ENCODE data around the gene TK2.

Gene TK2

DNA sequence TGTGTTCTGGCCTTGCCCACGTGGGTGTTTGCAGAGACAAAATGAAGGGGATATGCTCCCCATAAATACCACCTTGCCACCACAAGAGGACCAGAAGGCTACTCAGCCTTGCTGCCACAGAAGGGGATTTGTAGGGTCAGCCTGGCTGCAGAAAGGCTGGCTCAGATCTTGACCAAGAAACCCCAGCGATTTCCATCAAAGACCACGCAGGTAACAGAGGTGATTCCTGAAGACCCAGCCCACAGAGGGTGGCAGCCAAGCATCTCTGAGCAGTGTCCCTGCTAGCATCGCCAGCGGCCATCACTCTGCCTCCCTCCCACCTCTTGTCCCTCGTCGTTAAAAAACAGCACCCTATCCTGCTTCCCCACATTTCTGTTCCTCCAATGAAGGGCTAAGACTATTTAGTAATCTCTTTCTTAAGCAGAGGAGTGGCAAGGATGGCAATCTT is 68.0 kb downstream of the TK2 start:
- peaks cover 9% of the 10 kb centered on the region for H3K4me1 ChIP-seq (ENCODE audit: insufficient read depth, low read length)
- no peaks in the 10 kb centered on the region for H3K9me3 ChIP-seq (ENCODE audit: low read length)
- no peak overlapping the region for H3K4me3 ChIP-seq (ENCODE audit: low read length)
- no peak overlapping the region for H2AFZ ChIP-seq (ENCODE audit: low read depth, low read length)
- no peaks in the 10 kb centered on the region for H3K36me3 ChIP-seq (ENCODE audit: insufficient read depth, low read length)
- H3K27me3 ChIP-seq (ENCODE audit: insufficient read depth, low read length) = no peaks in the 10 kb centered on the region

DNA sequence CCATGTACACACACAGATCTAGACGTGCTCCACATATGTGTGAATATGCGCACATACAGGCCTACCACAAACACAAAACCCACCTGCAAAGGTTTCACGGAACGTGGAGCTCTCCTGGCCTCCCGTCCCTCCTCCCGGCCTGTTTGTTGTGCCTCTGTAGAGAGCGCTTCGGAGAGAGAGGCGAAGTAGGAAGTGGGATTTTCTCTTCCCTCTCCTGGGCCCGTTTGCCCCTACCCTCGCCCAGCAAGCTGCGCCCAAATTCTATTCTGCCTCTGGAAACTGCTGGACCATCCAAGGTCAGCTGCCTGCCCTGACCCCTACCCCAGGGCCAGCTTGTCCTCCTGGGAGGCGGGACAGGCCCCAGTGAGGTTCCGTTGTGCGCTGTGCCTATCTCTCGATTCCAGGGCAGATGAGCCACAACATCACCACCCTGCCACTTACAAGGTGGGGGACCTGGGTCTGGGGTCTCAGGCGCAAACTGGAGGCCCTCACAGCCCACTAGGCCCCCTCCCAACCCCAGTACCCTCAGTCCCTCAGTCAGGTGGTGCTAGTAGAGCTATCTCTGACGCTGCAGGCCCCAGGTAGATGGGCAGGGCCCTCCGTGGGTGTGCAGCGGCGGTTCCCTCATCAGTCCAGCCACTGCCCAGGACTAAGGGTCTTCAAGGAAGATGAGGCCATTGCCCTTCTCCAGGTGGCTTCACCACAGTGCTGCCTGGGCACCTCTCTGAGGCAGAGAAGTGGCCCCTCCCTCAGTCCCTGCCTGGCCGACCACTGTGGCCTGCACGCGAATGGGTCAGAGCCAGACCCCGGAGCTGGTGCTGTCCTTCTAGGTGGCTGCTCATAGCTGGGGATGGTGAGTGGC is 68.6 kb downstream of the TK2 start:
- no peaks in the 10 kb centered on the region for H3K27me3 ChIP-seq (ENCODE audit: insufficient read depth, low read length)
- H3K4me3 ChIP-seq (ENCODE audit: low read length) = no peak overlapping the region
- no peaks in the 10 kb centered on the region for H3K36me3 ChIP-seq (ENCODE audit: insufficient read depth, low read length)
- peaks cover 3% of the 10 kb centered on the region for H3K4me1 ChIP-seq (ENCODE audit: insufficient read depth, low read length)
- no peak overlapping the region for H2AFZ ChIP-seq (ENCODE audit: low read depth, low read length)
- H3K9me3 ChIP-seq (ENCODE audit: low read length) = no peaks in the 10 kb centered on the region

DNA sequence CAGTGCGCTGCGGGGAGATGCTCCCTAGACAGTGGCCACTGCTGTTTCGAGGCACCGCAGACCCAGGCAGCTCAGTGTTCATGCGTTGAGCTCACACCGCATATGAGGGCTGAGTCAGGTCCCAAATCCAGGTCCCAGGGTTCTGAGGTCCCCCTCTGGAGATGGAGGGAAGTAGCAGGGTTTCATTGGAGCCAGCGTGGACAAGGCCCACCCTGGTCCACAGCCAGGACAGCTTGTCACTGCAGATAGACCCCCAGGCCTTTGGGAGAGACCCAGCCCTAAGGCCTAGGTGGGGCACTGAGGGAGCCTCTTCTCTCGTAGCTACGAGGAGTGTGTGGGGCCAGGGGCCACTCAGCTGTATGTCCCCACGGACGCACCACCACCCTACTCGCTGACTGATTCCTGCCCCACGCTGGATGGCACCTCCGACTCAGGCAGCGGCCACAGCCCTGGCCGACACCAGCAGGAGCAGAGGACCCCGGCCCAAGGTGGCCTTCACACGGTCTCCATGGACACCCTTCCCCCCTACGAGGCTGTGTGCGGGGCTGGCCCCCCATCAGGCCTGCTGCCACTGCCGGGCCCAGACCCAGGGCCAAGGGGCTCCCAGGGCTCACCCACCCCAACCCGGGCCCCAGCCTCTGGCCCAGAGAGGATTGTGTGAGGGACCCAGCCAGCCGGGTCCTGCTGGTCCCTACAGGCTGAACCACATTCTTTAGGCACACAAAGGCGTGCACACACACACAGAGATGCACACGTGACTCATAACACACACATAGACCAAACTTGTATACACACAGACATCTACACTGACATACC is 69.4 kb downstream of the TK2 start:
- no peak overlapping the region for H3K4me3 ChIP-seq (ENCODE audit: low read length)
- no peak overlapping the region for H2AFZ ChIP-seq (ENCODE audit: low read depth, low read length)
- no peaks in the 10 kb centered on the region for H3K9me3 ChIP-seq (ENCODE audit: low read length)
- no peaks in the 10 kb centered on the region for H3K36me3 ChIP-seq (ENCODE audit: insufficient read depth, low read length)
- H3K4me1 ChIP-seq (ENCODE audit: insufficient read depth, low read length) = no peaks in the 10 kb centered on the region
- H3K27me3 ChIP-seq (ENCODE audit: insufficient read depth, low read length) = no peaks in the 10 kb centered on the region

DNA sequence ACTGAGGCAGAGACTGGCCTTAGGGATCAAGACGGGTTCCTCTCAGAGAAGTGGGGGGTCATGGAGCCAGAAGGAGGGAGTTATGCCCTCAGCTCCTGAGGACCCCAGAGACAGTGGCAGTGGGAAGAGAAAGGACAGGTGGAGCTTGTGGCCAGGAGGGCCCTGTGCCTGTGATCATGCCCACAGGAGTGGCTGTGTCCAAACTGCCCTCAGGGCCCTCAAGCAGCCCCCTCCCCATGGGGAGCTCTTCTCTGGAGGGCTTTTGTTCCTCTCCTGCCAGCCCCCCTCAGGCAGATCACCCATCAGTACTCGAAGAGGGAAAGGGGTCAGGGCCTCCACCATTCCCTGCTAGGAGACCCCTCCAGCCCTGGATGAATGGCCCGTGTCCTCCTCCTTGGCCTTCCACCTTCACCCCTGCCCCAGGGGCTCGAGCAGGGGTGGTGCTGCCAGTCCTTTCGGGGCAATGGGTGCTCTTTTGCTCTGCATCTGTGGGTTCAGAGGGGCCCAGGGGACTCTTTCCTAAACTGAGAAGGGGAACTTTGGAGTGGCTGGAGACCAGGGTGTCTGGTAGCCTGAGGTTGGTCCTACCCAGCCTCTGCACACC is 70.2 kb downstream of the TK2 start:
- H3K4me1 ChIP-seq (ENCODE audit: insufficient read depth, low read length) = no peaks in the 10 kb centered on the region
- H3K9me3 ChIP-seq (ENCODE audit: low read length) = no peaks in the 10 kb centered on the region
- no peak overlapping the region for H3K4me3 ChIP-seq (ENCODE audit: low read length)
- H3K36me3 ChIP-seq (ENCODE audit: insufficient read depth, low read length) = no peaks in the 10 kb centered on the region
- H3K27me3 ChIP-seq (ENCODE audit: insufficient read depth, low read length) = no peaks in the 10 kb centered on the region
- H2AFZ ChIP-seq (ENCODE audit: low read depth, low read length) = no peak overlapping the region

DNA sequence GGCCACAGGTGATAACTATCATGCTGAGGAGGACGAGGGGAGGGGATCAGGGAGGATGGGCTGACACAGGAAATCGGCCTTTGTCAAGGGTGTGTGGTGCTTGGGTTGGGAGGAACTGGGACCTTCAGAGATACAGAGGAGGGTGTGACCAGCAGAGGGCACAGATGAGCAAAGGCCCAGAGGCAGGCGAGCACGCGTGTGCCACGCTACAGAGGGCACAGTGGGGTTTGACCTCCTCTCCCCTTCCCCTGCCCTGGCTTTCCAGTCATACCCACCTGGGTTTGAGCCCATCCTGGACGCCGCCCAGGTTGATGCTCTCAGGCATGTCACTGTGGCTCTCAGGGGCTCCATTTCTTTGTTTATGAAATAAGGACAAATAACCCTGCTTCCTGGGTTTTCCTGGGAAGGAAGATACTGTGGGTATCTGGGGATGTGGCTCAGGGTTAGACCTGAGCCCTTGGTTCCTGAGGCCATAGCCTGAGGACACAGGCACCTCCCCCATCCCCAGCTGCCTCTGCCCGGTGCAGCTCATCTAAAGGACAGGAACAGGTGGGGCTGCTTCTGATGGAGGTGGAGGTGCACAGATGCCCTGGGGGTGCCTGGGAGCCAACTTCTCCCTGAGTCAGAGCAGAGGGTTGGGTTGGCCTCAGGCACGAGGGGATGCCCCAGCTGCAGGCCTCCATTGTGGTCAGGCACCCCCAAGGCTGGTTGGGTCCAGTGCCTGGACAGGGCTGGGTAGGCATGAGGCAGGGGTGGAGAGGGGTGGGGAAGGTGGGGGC is 71.0 kb downstream of the TK2 start:
- Histone ChIP-seq H3K4me1 (ENCODE audit: insufficient read depth, low read length) (no peaks in the 10 kb centered on the region), H3K27me3 (ENCODE audit: insufficient read depth, low read length) (no peaks in the 10 kb centered on the region), H3K9me3 (ENCODE audit: low read length) (no peaks in the 10 kb centered on the region), H3K36me3 (ENCODE audit: insufficient read depth, low read length) (no peaks in the 10 kb centered on the region), H2AFZ (ENCODE audit: low read depth, low read length) (no peak overlapping the region), H3K4me3 (ENCODE audit: low read length) (no peak overlapping the region)

DNA sequence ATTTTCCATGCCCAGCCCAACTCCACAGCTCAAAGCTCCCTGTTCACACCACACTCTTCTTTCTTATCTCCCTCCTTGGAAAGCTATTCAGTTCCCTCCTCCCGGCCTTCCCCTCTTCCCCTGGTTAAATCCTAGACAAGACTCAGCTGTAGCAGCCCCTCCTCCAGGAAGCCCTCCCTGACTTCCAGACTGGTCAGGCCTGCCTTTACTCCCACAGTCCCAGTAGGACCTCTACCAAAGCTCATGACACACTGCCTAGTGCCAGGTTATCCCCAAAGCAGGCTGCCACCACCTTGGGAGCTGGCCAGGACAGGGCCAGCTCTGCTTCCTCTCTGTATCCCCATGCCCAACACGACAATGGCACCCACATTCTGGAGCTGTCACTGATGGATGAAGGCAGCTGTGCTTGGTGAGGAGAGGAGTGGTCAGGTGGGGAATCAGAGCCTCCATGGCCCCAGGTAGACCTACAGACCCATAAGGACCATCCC is 72.8 kb downstream of the TK2 start:
- Histone ChIP-seq H3K36me3 (ENCODE audit: insufficient read depth, low read length) (no peaks in the 10 kb centered on the region), H3K4me3 (ENCODE audit: low read length) (no peak overlapping the region)

DNA sequence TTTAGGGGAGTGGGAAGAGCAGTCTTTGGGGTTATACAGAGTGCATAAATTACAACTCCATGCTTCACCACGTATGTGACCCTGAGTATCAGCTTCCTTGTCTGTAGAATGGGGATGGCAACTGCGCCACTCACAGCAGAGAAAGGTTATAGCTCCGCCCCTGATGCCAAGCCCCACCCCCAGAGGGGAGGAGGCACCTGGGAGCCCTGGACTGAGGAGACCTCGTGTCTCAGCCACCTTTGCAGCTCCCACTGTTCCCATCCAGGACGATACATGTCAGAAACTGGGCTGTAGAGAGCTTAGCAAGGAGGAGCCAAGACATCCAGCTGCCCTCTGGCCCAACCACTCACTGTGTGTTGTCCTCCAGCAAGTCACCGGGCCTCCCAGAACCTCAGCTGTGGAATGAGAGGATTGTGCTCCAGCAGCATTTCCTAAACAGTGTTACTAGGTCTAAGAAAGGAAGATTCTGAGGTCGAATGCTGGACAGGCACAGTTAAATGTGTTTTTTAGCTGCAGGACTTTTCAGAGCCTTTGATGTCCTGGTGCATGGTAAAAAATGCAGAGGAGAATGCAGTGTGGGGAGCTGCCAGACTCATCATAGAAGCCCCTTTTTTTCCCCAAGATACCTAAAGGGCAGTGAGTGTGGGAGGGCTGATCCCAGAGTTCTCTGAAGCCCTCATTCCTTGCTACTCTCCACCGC is 73.4 kb downstream of the TK2 start:
- no peak overlapping the region for H3K4me3 ChIP-seq (ENCODE audit: low read length)
- no peaks in the 10 kb centered on the region for H3K9me3 ChIP-seq (ENCODE audit: low read length)
- H3K36me3 ChIP-seq (ENCODE audit: insufficient read depth, low read length) = no peaks in the 10 kb centered on the region
- H2AFZ ChIP-seq (ENCODE audit: low read depth, low read length) = no peak overlapping the region
- no peaks in the 10 kb centered on the region for H3K27me3 ChIP-seq (ENCODE audit: insufficient read depth, low read length)
- H3K4me1 ChIP-seq (ENCODE audit: insufficient read depth, low read length) = no peaks in the 10 kb centered on the region

More for the DNA sequence above, 72.8 kb downstream of the TK2 start:
- Histone ChIP-seq H3K4me1 (ENCODE audit: insufficient read depth, low read length) (no peaks in the 10 kb centered on the region), H2AFZ (ENCODE audit: low read depth, low read length) (no peak overlapping the region), H3K27me3 (ENCODE audit: insufficient read depth, low read length) (no peaks in the 10 kb centered on the region), H3K9me3 (ENCODE audit: low read length) (no peaks in the 10 kb centered on the region)

DNA sequence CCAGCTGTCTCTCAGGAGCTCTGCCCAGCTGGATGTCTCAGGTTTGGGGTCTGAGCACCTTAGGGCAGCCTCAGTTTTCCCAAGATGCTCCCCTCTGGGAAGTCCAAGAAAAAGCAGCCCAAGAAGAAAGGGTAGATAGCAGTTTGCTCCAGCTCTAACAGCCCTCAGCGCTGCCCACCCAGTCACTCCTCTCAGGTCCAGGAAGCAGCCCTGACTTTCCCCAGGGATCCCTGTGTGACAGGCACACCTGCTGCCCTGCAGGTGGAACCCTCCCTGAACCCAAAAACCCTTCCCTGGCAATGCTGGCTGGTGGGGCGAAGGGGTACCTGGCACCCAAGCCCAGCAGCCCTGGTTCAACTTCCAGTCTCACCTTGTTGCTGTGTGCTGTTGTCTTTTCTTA is 74.7 kb downstream of the TK2 start:
- Histone ChIP-seq H3K27me3 (ENCODE audit: insufficient read depth, low read length) (no peaks in the 10 kb centered on the region), H3K4me1 (ENCODE audit: insufficient read depth, low read length) (no peaks in the 10 kb centered on the region), H3K4me3 (ENCODE audit: low read length) (no peak overlapping the region), H2AFZ (ENCODE audit: low read depth, low read length) (no peak overlapping the region), H3K36me3 (ENCODE audit: insufficient read depth, low read length) (no peaks in the 10 kb centered on the region), H3K9me3 (ENCODE audit: low read length) (no peaks in the 10 kb centered on the region)

DNA sequence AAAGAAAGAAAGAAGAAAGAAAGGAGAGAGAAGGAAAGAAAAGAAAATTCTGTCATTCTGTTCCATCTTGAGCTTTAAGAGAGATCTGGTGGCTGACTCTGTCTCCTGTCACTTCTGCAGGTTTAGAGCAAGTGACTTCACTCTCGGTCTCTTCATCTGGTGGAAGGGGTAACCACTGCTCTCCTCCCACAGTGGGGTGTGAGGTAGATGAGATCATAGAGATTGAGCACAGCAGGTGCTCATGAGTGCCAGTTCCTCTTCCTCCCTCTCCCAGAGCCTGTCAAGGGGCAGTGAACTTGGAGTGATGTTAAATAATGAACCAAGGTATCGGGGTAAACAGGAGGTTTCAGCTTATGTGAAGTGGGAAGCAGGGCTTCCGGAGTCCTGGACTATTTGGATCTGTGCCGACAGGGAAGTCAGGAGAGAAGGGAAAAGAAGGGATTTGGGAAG is 75.1 kb downstream of the TK2 start:
- Histone ChIP-seq H3K4me1 (ENCODE audit: insufficient read depth, low read length) (no peaks in the 10 kb centered on the region), H2AFZ (ENCODE audit: low read depth, low read length) (no peak overlapping the region), H3K4me3 (ENCODE audit: low read length) (no peak overlapping the region), H3K36me3 (ENCODE audit: insufficient read depth, low read length) (no peaks in the 10 kb centered on the region), H3K9me3 (ENCODE audit: low read length) (no peaks in the 10 kb centered on the region), H3K27me3 (ENCODE audit: insufficient read depth, low read length) (no peaks in the 10 kb centered on the region)

DNA sequence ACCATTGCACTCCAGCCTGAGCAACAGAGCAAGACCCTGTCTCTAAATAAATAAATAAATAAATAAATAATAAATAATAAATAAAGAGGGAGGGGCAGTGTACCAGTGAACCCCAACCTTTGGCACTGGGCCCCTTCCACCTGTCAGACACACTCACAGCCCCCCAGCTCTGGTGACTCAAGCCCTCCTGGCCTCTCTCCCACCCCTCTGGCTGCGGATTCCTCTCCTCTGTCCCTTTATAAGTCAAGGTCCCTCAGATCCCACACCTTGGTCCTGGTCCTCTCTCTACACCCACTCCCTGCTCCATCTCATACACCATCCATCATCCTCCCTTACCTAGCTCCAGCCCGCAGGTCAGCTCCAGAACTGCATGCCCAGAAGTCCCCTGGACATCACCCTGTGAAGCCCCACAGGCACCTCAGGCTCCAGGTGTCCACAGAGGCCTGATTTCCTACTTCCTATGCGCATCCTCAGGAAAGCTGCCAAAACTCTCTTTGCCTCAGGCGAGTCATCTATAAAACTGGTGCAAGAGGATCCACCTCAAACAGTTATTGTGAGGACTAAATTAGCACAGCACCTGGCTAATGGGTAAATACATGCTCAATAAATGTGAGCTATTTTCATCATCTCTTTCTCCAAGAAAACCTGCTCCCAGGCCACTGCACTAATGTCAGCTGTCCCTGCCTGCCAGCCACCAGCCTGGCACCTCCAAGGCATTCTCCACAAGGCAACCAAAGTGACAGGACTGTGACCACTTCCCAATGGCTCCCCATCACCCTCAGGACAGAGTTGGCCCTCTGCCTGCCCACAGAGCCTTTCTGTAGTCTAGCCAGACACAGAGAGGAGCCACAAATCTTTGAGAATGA is 76.0 kb downstream of the TK2 start:
- Histone ChIP-seq H3K4me3 (ENCODE audit: low read length) (no peak overlapping the region), H3K27me3 (ENCODE audit: insufficient read depth, low read length) (no peaks in the 10 kb centered on the region), H3K4me1 (ENCODE audit: insufficient read depth, low read length) (no peaks in the 10 kb centered on the region), H3K9me3 (ENCODE audit: low read length) (no peaks in the 10 kb centered on the region), H2AFZ (ENCODE audit: low read depth, low read length) (no peak overlapping the region), H3K36me3 (ENCODE audit: insufficient read depth, low read length) (no peaks in the 10 kb centered on the region)

DNA sequence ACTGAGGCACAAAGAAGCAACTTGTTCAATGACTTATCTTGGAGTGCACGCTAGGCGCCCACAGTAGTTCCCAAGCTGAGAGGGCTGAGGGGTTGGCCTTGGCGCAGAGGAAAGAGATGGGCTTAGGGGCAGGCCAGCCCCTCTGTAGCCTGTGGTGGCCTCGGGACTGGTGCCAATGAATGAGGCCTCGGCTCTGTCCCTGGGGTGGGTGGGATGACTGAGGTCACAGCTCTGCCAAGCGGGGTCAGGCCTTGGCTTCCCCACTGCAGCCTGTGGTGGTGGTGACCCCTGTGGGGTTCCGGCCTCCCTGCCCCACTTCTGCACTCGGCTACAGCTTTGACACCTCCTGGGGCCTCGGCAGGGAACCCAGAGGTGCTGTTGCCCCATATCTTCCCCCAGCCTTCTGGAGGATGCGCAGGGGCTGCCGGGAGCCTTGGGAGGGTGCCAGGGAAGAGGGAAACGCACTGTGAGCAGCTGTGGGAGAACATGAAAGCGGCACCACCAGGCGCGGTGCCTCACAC is 76.8 kb downstream of the TK2 start:
- H3K4me3 ChIP-seq (ENCODE audit: low read length) = no peak overlapping the region
- H2AFZ ChIP-seq (ENCODE audit: low read depth, low read length) = no peak overlapping the region
- no peaks in the 10 kb centered on the region for H3K9me3 ChIP-seq (ENCODE audit: low read length)
- H3K36me3 ChIP-seq (ENCODE audit: insufficient read depth, low read length) = no peaks in the 10 kb centered on the region
- no peaks in the 10 kb centered on the region for H3K27me3 ChIP-seq (ENCODE audit: insufficient read depth, low read length)
- no peaks in the 10 kb centered on the region for H3K4me1 ChIP-seq (ENCODE audit: insufficient read depth, low read length)
